ENCODE data around the gene B3GALNT1. TPM values are rescaled to one million over a fixed set of nuclear protein-coding genes. Genes with fewer than 3 reads are reported as not detected.

Gene B3GALNT1
- polyA plus RNA-seq, 3 donors: 39.3 to 43.7 (median 42.1) TPM

- no peak for DNase-seq (ENCODE audit: extremely low read depth in 1 of 11, low read depth in 9 of 11, low spot score in 4 of 11)
These were observed 4.2 kb downstream of the B3GALNT1 start for GRCh38 chr3:161100994-161101393.

DNA sequence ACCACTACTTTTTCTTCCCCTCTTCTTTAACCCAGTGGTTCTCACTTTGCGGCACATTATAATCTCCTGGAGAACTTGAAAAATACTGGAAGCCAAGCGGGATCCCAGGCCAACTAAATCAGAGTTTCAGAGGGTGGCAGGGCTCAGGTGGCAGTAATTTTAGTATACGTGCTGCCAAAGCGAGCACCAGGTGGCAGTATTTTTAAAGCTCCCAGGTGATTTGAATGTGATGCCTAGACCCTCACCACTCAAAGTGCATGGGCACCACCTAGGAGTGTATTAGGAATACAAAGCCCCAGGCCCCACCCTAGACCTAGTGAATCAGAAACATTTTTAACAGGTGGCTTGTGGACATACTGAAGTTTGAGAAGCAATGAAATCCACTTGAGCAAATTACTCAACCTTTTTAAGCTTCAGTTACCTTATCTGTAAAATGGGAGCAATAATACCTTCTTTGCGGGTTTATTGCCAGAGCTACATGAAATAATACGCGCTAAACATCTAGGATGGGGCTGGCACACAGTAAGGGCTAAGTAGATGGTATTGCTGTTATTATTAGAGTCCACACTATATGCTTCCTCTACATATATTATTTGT, 8.3 kb downstream of the B3GALNT1 start:
- DNase-seq (ENCODE audit: extremely low read depth in 1 of 11, low read depth in 9 of 11, low spot score in 4 of 11): no peak

- no peak for DNase-seq (ENCODE audit: extremely low read depth in 1 of 11, low read depth in 9 of 11, low spot score in 4 of 11)
These were observed 11.3 kb downstream of the B3GALNT1 start for GRCh38 chr3:161093895-161094294.

- no peak for DNase-seq (ENCODE audit: extremely low read depth in 1 of 11, low read depth in 9 of 11, low spot score in 4 of 11)
These were observed 20.9 kb downstream of the B3GALNT1 start for GRCh38 chr3:161084277-161084676.

- no peak for DNase-seq (ENCODE audit: extremely low read depth in 1 of 11, low read depth in 9 of 11, low spot score in 4 of 11)
These were observed 22.0 kb downstream of the B3GALNT1 start for GRCh38 chr3:161083131-161083530.

DNA sequence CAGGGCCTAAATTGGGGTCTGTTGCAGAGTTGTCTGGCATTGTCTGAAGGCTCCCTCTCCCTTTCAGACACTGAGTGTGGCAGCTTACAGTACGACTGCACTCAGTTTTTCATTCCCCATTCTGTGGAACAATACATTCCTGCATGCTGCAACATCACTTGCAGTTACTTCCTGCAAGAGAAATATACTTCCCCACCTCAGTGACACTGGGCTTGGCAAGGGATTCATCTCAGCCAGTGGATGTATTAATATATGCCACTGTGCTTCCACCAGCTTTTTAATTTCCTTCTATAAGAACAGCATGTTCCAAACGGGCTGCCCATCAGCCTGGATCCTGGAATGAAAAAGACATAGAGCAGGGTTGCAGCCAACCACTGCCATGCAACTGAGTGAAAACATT, 23.1 kb downstream of the B3GALNT1 start:
- DNase-seq (ENCODE audit: extremely low read depth in 1 of 11, low read depth in 9 of 11, low spot score in 4 of 11): no peak

- DNase-seq (ENCODE audit: extremely low read depth in 1 of 11, low read depth in 9 of 11, low spot score in 4 of 11): no peak
These were observed 23.5 kb downstream of the B3GALNT1 start for GRCh38 chr3:161081633-161082032.

DNA sequence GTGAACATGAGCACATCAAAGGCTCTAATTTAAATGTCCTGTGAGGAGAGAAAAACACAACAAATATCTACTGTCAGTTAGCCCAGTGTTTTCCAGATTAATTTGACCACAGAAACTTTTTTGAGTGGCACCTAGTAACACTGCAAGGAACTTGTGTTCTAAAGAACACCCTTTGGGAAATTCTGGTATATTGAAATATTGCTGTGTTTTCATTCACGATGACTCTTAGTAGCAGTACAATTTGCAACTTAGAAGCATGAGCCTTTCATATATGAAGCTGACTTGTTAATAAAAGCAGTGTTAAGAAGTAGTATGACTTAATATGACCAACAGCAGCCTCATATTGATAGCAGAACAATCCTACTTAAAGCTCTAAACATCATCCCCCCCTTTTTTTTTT, 32.0 kb downstream of the B3GALNT1 start:
- DNase-seq (ENCODE audit: extremely low read depth in 1 of 11, low read depth in 9 of 11, low spot score in 4 of 11): no peak

GRCh38 chr3:161072751-161073150, 32.4 kb downstream of the B3GALNT1 start:
- DNase-seq (ENCODE audit: extremely low read depth in 1 of 11, low read depth in 9 of 11, low spot score in 4 of 11): no peak

GRCh38 chr3:161072211-161072621, 32.9 kb downstream of the B3GALNT1 start:
- no peak for DNase-seq (ENCODE audit: extremely low read depth in 1 of 11, low read depth in 9 of 11, low spot score in 4 of 11)

- no peak for DNase-seq (ENCODE audit: extremely low read depth in 1 of 11, low read depth in 9 of 11, low spot score in 4 of 11)
These were observed 34.0 kb downstream of the B3GALNT1 start for GRCh38 chr3:161070980-161071663.

DNA sequence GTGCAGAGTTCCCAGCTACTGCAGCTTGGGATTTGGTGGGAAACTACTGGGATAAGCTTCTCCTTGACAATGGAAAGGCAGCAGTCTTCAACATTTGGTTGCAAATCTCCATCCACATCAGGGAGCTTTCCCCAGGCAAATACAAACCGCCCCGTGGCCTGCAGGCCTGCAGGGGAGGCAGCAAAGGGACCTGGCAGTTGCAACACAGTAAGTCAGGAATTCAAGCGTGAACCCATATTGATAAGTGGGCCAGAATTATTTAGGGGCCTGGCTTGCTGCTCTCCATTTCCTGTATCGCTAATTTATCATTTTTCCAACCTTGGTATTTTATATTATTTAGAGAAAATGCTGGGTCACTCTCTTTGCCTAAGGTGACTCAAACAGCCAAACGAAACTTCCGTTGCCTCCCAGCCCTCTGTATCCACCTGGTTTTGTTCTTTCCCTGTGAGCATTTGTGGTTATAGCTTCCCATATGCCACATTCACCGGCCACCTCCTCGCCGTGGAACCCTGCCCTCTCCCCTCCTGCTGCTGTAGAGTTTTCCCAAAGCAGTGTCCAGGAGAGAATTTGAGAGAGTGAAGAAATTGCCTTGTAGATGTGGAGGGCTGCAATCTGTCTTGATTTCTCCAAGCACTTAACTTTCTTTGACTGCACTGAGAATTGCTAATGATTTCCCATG, 34.8 kb downstream of the B3GALNT1 start:
- no peak for DNase-seq (ENCODE audit: extremely low read depth in 1 of 11, low read depth in 9 of 11, low spot score in 4 of 11)

DNA sequence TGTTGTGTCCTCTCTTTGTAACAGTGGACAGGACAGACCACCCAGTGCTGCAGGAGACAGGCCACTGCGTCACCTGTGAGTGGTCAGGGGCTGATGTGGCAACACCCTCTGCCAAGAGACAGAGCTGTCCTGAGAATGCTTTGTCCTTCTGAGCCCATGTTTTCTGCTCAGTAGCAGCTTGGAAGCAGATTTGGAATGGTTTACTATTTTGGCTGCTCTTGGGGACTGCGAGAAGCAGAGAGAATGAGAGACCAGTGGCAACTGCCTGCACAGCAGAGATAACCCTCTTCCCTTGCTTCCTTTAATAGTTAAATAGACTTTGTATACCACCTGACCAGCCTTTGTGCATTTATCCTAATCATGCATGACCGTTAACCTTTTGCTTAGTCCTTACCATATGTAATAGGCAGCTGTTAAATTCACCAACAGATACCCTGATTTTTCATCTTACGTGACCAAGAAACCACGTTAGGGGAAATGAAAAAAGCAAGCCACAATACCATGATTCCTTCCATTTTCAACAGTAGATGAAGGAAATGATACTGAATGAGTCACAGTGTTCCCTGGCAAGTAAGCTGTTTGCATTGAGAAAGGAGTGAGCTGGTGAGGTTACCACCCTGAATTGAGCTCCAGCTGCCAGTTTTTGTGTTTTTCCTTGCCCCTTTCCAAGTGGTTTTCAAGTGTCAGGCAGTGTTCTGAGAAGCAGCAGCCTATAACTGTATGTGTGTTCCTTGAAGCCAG, 35.5 kb downstream of the B3GALNT1 start:
- DNase-seq (ENCODE audit: extremely low read depth in 1 of 11, low read depth in 9 of 11, low spot score in 4 of 11): no peak

GRCh38 chr3:161067335-161067734, 37.8 kb downstream of the B3GALNT1 start:
- DNase-seq (ENCODE audit: extremely low read depth in 1 of 11, low read depth in 9 of 11, low spot score in 4 of 11): no peak

- no peak for DNase-seq (ENCODE audit: extremely low read depth in 1 of 11, low read depth in 9 of 11, low spot score in 4 of 11)
These were observed 38.2 kb downstream of the B3GALNT1 start for GRCh38 chr3:161066930-161067329.

GRCh38 chr3:161064413-161064812, 40.7 kb downstream of the B3GALNT1 start:
- no peak for DNase-seq (ENCODE audit: extremely low read depth in 1 of 11, low read depth in 9 of 11, low spot score in 4 of 11)

- DNase-seq (ENCODE audit: extremely low read depth in 1 of 11, low read depth in 9 of 11, low spot score in 4 of 11): no peak
These were observed 50.1 kb downstream of the B3GALNT1 start for GRCh38 chr3:161054860-161055604.

- no peak for DNase-seq (ENCODE audit: extremely low read depth in 1 of 11, low read depth in 9 of 11, low spot score in 4 of 11)
These were observed 53.3 kb downstream of the B3GALNT1 start for GRCh38 chr3:161051856-161052255.

DNA sequence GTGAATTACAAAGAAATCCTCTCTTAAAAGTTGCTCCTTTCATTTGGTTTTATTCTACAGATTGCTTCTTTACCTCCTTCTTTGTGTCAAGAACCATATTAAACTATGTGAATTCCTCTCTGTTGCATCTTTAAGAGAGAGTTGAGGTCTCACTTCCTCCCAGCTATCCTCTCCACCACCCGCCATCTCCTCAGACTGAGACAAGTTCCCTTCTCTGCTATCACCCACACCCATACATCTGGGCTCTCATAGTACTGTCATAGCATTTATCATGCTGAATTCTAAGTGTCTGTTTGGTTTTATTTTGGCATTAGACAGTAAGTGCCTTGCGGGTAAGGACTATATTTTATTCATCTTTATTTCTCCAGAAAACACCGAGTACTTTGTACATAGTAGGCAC, 54.2 kb downstream of the B3GALNT1 start:
- DNase-seq (ENCODE audit: extremely low read depth in 1 of 11, low read depth in 9 of 11, low spot score in 4 of 11): no peak

All from renal cortex interstitium (tissue), 11 donors.